ENCODE data around the gene RBPJ. TPM values are rescaled to one million over a fixed set of nuclear protein-coding genes. Genes with fewer than 3 reads are reported as not detected.

Gene RBPJ
- total and polyA plus RNA-seq, 10 donors, result 18.4 to 91.9 (median 77.9) TPM

GRCh38 chr4:26431461-26432180, 110.8 kb downstream of the RBPJ start:
- TF ChIP-seq CTCF (IDR thresholded peaks at IDR 0.05 in 8 of 11, conservative IDR thresholded peaks at IDR 0.05 in 3 of 11), result no peak
- TF ChIP-seq POLR2AphosphoS5 (IDR thresholded peaks at IDR 0.05), result no peak
- TF ChIP-seq POLR2A (IDR thresholded peaks at IDR 0.05), result no peak
- no peak for DNase-seq
- H3K27me3 ChIP-seq (replicated peaks in 1 of 7), result no peaks in the 10 kb centered on the region
- no peaks in the 10 kb centered on the region for H3K9me3 ChIP-seq
- H3K4me1 ChIP-seq, result no peaks in the 10 kb centered on the region
- intact Hi-C loops (cut with DNase I; ENCODE audit: low total_unique reads), result no loop called here
- peaks cover 0 to 100% (median 36%) of the 10 kb centered on the region in 6 donors for H3K36me3 ChIP-seq
- WGBS, 5 donors, result 72 to 98% (median 95%) methylated on average over 2 of the region's 2 CpGs
- no peak overlapping the region for H3K4me3 ChIP-seq
- no peak overlapping the region for H3K27ac ChIP-seq

DNA sequence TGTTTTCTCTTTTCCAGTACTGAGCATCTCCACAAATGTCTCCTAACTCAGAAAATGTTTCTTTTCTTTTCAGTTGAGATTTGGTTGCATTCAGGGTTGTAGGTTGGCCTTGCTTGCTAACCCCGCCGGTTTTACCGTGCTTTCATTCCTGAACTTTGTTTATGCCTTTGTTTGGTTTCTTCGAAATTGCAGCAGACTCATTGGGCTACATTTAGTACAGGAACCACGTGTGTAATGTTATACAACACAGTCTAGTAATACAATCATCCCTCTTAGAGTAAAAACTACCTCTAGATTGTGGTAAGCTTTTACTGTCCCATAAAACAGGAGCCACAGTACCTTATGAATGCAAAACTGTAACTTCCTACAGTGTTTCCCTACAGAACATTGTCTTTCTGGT, 111.6 kb downstream of the RBPJ start:
- Histone ChIP-seq H3K4me3 (no peak overlapping the region), H3K27me3 (replicated peaks in 1 of 7) (no peaks in the 10 kb centered on the region), H3K27ac (no peak overlapping the region), H3K36me3 (peaks cover 0 to 100% (median 38%) of the 10 kb centered on the region in 6 donors), H3K4me1 (no peaks in the 10 kb centered on the region), H3K9me3 (no peaks in the 10 kb centered on the region)
- DNase-seq, result no peak
- 89 to 94% (median 91%) methylated on average over 5 of the region's 5 CpGs for whole genome bisulfite sequencing, 5 donors
- intact Hi-C loops (cut with DNase I; ENCODE audit: low total_unique reads), result no loop called here
- TF ChIP-seq POLR2A (IDR thresholded peaks at IDR 0.05) (no peak), CTCF (IDR thresholded peaks at IDR 0.05 in 8 of 11, conservative IDR thresholded peaks at IDR 0.05 in 3 of 11) (no peak), POLR2AphosphoS5 (IDR thresholded peaks at IDR 0.05) (no peak)

DNA sequence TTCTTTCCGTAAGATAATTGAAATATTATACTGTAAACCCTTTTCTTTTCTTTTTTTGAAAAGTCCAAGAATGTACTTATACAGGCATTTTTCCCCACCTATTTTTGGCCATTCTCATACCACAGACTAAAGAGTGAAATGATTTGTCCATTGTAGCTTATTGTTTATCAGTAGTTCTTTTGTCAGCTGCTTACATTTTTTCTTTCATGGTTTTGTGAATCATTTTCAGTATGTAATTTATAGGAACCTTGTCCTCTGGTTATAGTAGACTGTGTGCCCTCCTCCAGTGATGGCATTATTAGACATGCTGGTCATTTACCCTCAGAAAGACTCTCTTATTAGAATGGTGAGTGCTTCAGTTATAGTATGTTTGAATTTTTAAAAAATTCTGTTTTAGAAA, 112.7 kb downstream of the RBPJ start:
- no peaks in the 10 kb centered on the region for H3K4me1 ChIP-seq
- WGBS, 5 donors, result 94 to 99% (median 96%) methylated on average over 1 of the region's 1 CpG
- intact Hi-C loops (cut with DNase I; ENCODE audit: low total_unique reads), result no loop called here

More for the DNA sequence above, 112.7 kb downstream of the RBPJ start:
- Histone ChIP-seq H3K27me3 (replicated peaks in 1 of 7) (no peaks in the 10 kb centered on the region), H3K36me3 (peaks cover 0 to 100% (median 41%) of the 10 kb centered on the region in 6 donors), H3K4me3 (no peak overlapping the region), H3K27ac (no peak overlapping the region), H3K9me3 (no peaks in the 10 kb centered on the region)
- no peak for DNase-seq
- TF ChIP-seq CTCF (IDR thresholded peaks at IDR 0.05 in 8 of 11, conservative IDR thresholded peaks at IDR 0.05 in 3 of 11), result no peak
- no peak for TF ChIP-seq POLR2A (IDR thresholded peaks at IDR 0.05)
- TF ChIP-seq POLR2AphosphoS5 (IDR thresholded peaks at IDR 0.05), result no peak

Measured in spleen (tissue), 11 donors.